HEK293 (cell line): Measurements from ENCODE around the gene EXD2.

Source experiments
- ATF2 ChIP-seq: fragments of 450-650 bp; formaldehyde crosslinking; IDR thresholded peaks from 2 replicates; pipeline ENCODE4 v1.5.1; 2016; ENCODE audit warnings: missing biosample characterization, missing genetic modification characterization, low read depth
- CTCF ChIP-seq: fragments of 450-650 bp; formaldehyde crosslinking; IDR thresholded peaks from 2 replicates; pipeline ENCODE4 v1.5.1; 2016; ENCODE audit warnings: missing biosample characterization, missing genetic modification characterization
- OVOL3 ChIP-seq: fragments of 450-650 bp; formaldehyde crosslinking; IDR thresholded peaks from 2 replicates; pipeline ENCODE4 v1.5.1; 2016; ENCODE audit warnings: missing biosample characterization, missing genetic modification characterization
- REPIN1 ChIP-seq: fragments of 450-650 bp; formaldehyde crosslinking; IDR thresholded peaks from 2 replicates; pipeline ENCODE4 v1.5.1; 2017; ENCODE audit warnings: missing biosample characterization, missing genetic modification characterization, low read depth
- SALL2 ChIP-seq: fragments of 450-650 bp; formaldehyde crosslinking; IDR thresholded peaks from 2 replicates; pipeline ENCODE4 v1.5.0; 2017; ENCODE audit warnings: missing biosample characterization, mild to moderate bottlenecking, missing genetic modification characterization, borderline replicate concordance
- TCF7L2 ChIP-seq: IDR thresholded peaks from 2 replicates; pipeline ENCODE4 v1.6.1; 2011; ENCODE audit warnings: low read depth, mild to moderate bottlenecking, inconsistent platforms, low read length, moderate library complexity, borderline replicate concordance
- ZBTB21 ChIP-seq: fragments of 450-650 bp; formaldehyde crosslinking; IDR thresholded peaks from 2 replicates; pipeline ENCODE4 v1.5.1; 2017; ENCODE audit warnings: missing biosample characterization, missing genetic modification characterization
- ZFP69B ChIP-seq: fragments of 450-650 bp; formaldehyde crosslinking; IDR thresholded peaks from 2 replicates; pipeline ENCODE4 v1.5.1; 2016; ENCODE audit warnings: missing biosample characterization, missing genetic modification characterization
- ZNF148 ChIP-seq: fragments of 450-650 bp; formaldehyde crosslinking; IDR thresholded peaks from 2 replicates; pipeline ENCODE4 v1.5.0; 2017; ENCODE audit warnings: missing biosample characterization, missing genetic modification characterization, borderline replicate concordance
- ZNF354C ChIP-seq: fragments of 450-650 bp; formaldehyde crosslinking; IDR thresholded peaks from 2 replicates; pipeline ENCODE4 v1.5.1; 2016; ENCODE audit warnings: missing biosample characterization, missing genetic modification characterization, low read depth, borderline replicate concordance
- ZNF514 ChIP-seq: fragments of 450-650 bp; formaldehyde crosslinking; IDR thresholded peaks from 2 replicates; pipeline ENCODE4 v1.5.1; 2016; ENCODE audit warnings: missing biosample characterization, missing genetic modification characterization
- TF ChIP-seq, protein P1 (sequence below): fragments of 450-650 bp; formaldehyde crosslinking; IDR thresholded peaks from 2 replicates; pipeline ENCODE4 v1.5.1; 2016; ENCODE audit warnings: missing biosample characterization, missing genetic modification characterization
- TF ChIP-seq, protein P2 (sequence below): fragments of 450-650 bp; formaldehyde crosslinking; IDR thresholded peaks from 2 replicates; pipeline ENCODE4 v1.5.1; 2016; ENCODE audit warnings: missing biosample characterization, missing genetic modification characterization, borderline replicate concordance

DNA sequence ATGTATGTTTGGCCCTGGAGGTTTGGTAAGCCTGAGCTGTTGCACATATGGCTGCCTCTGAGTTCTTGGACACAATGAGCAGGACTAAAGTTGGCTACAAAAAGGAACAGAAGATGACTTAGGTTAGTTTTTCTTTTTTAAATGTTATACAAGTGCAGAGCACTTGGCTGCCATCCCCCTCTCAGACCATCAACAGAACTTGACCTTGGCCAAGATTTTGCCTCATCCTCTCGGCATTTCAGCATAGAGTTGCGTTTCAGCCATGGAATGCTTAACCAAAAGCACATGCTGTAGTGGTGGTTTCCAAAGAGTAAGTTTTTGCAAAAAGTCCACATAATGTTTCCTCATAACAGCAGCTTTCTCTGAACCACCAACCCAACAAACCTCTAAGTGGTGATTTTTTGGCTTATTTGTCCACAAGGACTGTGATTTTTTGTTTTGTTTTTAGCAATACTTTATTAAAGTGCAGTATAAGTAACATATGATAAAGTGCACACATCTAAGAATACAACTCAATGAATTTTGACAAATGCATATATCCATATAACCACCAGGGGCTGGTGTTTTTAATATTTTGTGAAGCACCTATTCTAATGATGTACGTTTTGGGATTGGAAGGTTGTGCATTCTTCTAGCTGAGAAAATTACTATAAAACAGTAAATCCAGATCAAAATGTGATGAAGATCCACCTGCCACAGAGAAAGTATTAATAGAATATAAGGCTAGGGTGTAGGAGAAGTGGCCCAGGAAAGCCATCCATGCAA lies 56.6 kb downstream of the EXD2 start:
- TF ChIP-seq OVOL3 (tag by site-specific recombination), result no peak
- TF ChIP-seq, protein P1, sequence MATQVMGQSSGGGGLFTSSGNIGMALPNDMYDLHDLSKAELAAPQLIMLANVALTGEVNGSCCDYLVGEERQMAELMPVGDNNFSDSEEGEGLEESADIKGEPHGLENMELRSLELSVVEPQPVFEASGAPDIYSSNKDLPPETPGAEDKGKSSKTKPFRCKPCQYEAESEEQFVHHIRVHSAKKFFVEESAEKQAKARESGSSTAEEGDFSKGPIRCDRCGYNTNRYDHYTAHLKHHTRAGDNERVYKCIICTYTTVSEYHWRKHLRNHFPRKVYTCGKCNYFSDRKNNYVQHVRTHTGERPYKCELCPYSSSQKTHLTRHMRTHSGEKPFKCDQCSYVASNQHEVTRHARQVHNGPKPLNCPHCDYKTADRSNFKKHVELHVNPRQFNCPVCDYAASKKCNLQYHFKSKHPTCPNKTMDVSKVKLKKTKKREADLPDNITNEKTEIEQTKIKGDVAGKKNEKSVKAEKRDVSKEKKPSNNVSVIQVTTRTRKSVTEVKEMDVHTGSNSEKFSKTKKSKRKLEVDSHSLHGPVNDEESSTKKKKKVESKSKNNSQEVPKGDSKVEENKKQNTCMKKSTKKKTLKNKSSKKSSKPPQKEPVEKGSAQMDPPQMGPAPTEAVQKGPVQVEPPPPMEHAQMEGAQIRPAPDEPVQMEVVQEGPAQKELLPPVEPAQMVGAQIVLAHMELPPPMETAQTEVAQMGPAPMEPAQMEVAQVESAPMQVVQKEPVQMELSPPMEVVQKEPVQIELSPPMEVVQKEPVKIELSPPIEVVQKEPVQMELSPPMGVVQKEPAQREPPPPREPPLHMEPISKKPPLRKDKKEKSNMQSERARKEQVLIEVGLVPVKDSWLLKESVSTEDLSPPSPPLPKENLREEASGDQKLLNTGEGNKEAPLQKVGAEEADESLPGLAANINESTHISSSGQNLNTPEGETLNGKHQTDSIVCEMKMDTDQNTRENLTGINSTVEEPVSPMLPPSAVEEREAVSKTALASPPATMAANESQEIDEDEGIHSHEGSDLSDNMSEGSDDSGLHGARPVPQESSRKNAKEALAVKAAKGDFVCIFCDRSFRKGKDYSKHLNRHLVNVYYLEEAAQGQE, result no peak
- no peak for TF ChIP-seq ZFP69B (tag by site-specific recombination)
- TF ChIP-seq CTCF (tag by site-specific recombination), result no peak
- TF ChIP-seq TCF7L2, result no peak
- TF ChIP-seq ZBTB21 (tag by site-specific recombination), result no peak
- TF ChIP-seq SALL2 (tag by site-specific recombination), result no peak
- no peak for TF ChIP-seq ATF2
- TF ChIP-seq ZNF354C (tag by site-specific recombination), result no peak
- TF ChIP-seq ZNF148 (tag by site-specific recombination), result no peak
- TF ChIP-seq, protein P2, sequence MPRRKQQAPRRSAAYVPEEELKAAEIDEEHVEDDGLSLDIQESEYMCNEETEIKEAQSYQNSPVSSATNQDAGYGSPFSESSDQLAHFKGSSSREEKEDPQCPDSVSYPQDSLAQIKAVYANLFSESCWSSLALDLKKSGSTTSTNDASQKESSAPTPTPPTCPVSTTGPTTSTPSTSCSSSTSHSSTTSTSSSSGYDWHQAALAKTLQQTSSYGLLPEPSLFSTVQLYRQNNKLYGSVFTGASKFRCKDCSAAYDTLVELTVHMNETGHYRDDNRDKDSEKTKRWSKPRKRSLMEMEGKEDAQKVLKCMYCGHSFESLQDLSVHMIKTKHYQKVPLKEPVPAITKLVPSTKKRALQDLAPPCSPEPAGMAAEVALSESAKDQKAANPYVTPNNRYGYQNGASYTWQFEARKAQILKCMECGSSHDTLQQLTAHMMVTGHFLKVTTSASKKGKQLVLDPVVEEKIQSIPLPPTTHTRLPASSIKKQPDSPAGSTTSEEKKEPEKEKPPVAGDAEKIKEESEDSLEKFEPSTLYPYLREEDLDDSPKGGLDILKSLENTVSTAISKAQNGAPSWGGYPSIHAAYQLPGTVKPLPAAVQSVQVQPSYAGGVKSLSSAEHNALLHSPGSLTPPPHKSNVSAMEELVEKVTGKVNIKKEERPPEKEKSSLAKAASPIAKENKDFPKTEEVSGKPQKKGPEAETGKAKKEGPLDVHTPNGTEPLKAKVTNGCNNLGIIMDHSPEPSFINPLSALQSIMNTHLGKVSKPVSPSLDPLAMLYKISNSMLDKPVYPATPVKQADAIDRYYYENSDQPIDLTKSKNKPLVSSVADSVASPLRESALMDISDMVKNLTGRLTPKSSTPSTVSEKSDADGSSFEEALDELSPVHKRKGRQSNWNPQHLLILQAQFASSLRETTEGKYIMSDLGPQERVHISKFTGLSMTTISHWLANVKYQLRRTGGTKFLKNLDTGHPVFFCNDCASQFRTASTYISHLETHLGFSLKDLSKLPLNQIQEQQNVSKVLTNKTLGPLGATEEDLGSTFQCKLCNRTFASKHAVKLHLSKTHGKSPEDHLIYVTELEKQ, result no peak
- no peak for TF ChIP-seq REPIN1
- TF ChIP-seq ZNF514, result no peak
